T1000 (cell line): ENCODE data around the gene GALNT17.

Source experiments
- DNase-seq: peaks from one replicate; lab custom pipeline; 2025; ENCODE audit warnings: mixed read lengths; lab: John Stamatoyannopoulos, UW

Gene GALNT17

GRCh38 chr7:71132127-71132376, at the start of gene GALNT17:
TSS of gene GALNT17 (plus strand) at chr7:71132144.
- no peak for DNase-seq

GRCh38 chr7:71095266-71095860, 36.6 kb upstream of the GALNT17 start:
- DNase-seq, result no peak

GRCh38 chr7:71096351-71096750, 35.6 kb upstream of the GALNT17 start:
- DNase-seq, result no peak

- DNase-seq, result no peak
Observed at GRCh38 chr7:71106226-71106625, 25.7 kb upstream of the GALNT17 start.

GRCh38 chr7:71112436-71112835, 19.5 kb upstream of the GALNT17 start:
- DNase-seq, result no peak

GRCh38 chr7:71120096-71120495, 11.8 kb upstream of the GALNT17 start:
- no peak for DNase-seq

- DNase-seq, result no peak
Observed at GRCh38 chr7:71129126-71129525, 2.8 kb upstream of the GALNT17 start.

- DNase-seq, result no peak
Observed at GRCh38 chr7:71130031-71130679, 1.8 kb upstream of the GALNT17 start.

GRCh38 chr7:71131256-71132126, 453 bp upstream of the GALNT17 start:
- no peak for DNase-seq

GRCh38 chr7:71132377-71133231, 660 bp downstream of the GALNT17 start:
- no peak for DNase-seq

GRCh38 chr7:71133232-71133622, 1.3 kb downstream of the GALNT17 start:
- DNase-seq, result no peak

- DNase-seq, result no peak
Observed at GRCh38 chr7:71133856-71134255, 1.9 kb downstream of the GALNT17 start.

GRCh38 chr7:71135116-71135515, 3.2 kb downstream of the GALNT17 start:
- DNase-seq, result no peak

GRCh38 chr7:71135663-71136062, 3.7 kb downstream of the GALNT17 start:
- no peak for DNase-seq

- DNase-seq, result no peak
Observed at GRCh38 chr7:71137479-71137878, 5.5 kb downstream of the GALNT17 start.

GRCh38 chr7:71140264-71140663, 8.3 kb downstream of the GALNT17 start:
- DNase-seq, result no peak

GRCh38 chr7:71144963-71145362, 13.0 kb downstream of the GALNT17 start:
- no peak for DNase-seq

GRCh38 chr7:71145906-71146901, 14.3 kb downstream of the GALNT17 start:
- no peak for DNase-seq

GRCh38 chr7:71148098-71148497, 16.2 kb downstream of the GALNT17 start:
- DNase-seq, result no peak

- no peak for DNase-seq
Observed at GRCh38 chr7:71155236-71155635, 23.3 kb downstream of the GALNT17 start.

GRCh38 chr7:71157757-71158156, 25.8 kb downstream of the GALNT17 start:
- DNase-seq, result no peak
